Stimulated activated effector memory CD8-positive, alpha-beta T cell treated with anti-CD3 and anti-CD28 coated beads, Interleukin-12 subunit alpha, Interleukin-12 subunit beta, amount 100 ng/mL, for 72 hours (primary cell): ENCODE data around the gene SFRP2.

Source experiments
- ATAC-seq: fragments of 150-1000 bp; cut with Tn5 transposase; 2 replicates; pipeline ENCODE4 v1.10.0; 2021
- DNase-seq, 2 donors: peaks; one replicate each; pipeline ENCODE4 v3.0.0; 2021 to 2022; ENCODE audit warnings: low spot score in 2 of 2
- H3K27ac Mint-ChIP-seq: one replicate; pipeline ENCODE4 v1.8.0; 2022; ENCODE audit warnings: mild to moderate bottlenecking, mixed read lengths
- H3K36me3 Mint-ChIP-seq: one replicate; pipeline ENCODE4 v1.8.0; 2022; ENCODE audit warnings: mild to moderate bottlenecking, mixed read lengths
- H3K4me1 Mint-ChIP-seq: one replicate; pipeline ENCODE4 v1.8.0; 2022; ENCODE audit warnings: mixed read lengths
- H3K4me3 Mint-ChIP-seq: one replicate; pipeline ENCODE4 v1.8.0; 2022; ENCODE audit warnings: mild to moderate bottlenecking, mixed read lengths
- H3K9me3 Mint-ChIP-seq: one replicate; pipeline ENCODE4 v1.8.0; 2022; ENCODE audit warnings: mixed read lengths

Gene SFRP2

GRCh38 chr4:153731239-153731638 is 57.6 kb downstream of the SFRP2 start:
- Mint-ChIP-seq H3K4me1 (peaks cover 9% of the 10 kb centered on the region), H3K27ac (no peak overlapping the region), H3K36me3 (no peaks in the 10 kb centered on the region), H3K9me3 (no peaks in the 10 kb centered on the region), H3K4me3 (no peak overlapping the region)
- DNase-seq (no peak), ATAC-seq (no peak)
